Stimulated activated CD8-positive, alpha-beta memory T cell treated with anti-CD3 and anti-CD28 coated beads, Interleukin-12 subunit alpha, Interleukin-12 subunit beta, amount 100 ng/mL, for 4 hours (primary cell): ENCODE measurements around the gene UPK3BL1.
"Not testable (repeated sequence)": the region's sequence is repeated elsewhere in the genome, so short reads cannot be mapped to it uniquely, and the experiment has no call there.

ENCODE experiments used
- DNase-seq: peaks from one replicate; pipeline ENCODE4 v3.0.0-alpha.2; 2020; ENCODE audit warnings: low read depth

UPK3BL1 gene

DNA sequence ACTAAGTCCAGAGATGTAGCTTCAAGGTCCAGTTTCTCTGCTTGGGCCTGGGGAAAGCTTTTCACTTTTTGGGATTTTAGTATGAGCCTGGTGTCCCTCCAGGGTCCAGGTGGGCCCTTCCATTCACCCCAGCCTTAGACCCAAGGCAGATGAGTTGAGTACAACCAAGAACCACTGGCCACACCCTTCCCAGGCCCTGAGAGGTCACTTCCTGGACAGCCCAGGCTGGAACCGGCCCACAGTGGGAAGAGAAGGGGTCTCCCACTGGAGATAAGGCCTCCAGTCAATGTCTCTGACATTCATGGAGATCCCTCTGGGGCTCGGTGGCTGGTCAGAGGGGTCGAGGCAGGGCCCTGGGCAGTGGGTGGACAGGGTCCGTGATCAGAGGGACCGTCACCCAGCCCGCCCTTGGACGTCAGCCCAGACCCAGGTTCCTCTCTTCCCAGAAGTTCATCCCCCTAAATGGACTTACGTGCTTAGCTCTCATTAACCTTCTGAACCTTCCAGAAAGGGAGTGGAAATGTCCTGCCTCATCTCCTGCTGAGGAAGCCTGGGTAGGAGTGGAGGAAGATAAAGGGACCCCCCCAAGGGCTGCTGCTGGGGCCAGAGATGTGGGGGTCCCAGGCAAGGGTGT lies 15.2 kb downstream of the UPK3BL1 start:
- not testable (repeated sequence) for DNase-seq

GRCh38 chr7:102618122-102618521 lies 24.5 kb downstream of the UPK3BL1 start:
- not testable (repeated sequence) for DNase-seq

DNA sequence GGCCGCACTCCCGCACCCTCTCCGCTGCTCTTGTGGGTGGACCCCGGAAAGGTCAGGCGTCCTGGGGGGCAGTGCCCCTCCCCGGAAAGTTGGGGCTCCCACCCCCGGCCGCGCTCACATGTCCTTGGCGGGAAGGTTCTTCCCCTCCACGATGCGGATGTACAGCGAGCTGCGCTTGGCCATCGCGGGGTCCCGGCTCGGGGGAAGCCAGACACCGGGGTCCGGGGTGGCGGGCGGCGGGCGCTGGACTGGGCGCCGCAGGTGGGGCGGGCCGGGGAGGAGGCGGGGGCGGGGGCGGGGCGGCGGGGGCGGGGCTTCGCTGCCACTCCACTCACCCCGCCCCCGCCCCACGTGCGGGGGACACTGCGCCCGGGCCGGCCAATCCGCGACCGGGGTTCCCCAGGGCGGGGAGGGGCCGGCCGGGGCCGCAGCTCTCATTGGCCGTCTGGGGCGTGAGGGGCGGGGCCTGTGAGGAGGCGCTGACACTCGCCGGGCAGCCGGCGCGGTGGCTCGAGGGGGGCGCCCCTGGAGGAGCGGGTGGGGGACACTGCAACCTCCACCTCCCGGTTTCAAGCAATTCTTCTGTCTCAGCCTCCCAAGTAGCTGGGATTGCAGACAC lies 26.0 kb downstream of the UPK3BL1 start, which contains the start of gene RASA4:
Gene RASA4, minus strand, starts transcription at position 250 of the 619 bp plus-strand sequence. Its CDS starts 67 bp downstream, at position 183.
- DNase-seq = not testable (repeated sequence)

GRCh38 chr7:102615930-102616329 lies 26.7 kb downstream of the UPK3BL1 start:
- not testable (repeated sequence) for DNase-seq

DNA sequence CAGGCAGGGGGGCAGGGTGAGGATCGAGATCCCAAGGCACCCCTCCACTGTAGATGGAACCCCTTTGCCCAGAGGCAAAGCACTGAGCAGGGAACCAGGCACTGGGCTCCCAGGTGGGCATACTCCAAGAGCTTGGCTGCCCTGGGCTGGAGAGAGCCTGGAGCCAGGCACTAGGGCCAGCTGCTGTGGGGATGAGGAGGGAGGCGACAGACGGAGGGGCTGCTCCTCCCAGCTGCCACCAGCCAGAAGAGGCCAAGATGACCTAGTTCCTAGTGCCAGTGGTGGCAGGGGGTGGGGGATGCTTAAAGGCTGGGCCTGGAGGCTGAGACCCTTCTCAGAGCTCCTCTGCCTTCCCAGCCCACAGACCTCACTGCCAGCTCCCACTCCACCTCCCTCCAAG lies 27.7 kb downstream of the UPK3BL1 start:
- DNase-seq = not testable (repeated sequence)

DNA sequence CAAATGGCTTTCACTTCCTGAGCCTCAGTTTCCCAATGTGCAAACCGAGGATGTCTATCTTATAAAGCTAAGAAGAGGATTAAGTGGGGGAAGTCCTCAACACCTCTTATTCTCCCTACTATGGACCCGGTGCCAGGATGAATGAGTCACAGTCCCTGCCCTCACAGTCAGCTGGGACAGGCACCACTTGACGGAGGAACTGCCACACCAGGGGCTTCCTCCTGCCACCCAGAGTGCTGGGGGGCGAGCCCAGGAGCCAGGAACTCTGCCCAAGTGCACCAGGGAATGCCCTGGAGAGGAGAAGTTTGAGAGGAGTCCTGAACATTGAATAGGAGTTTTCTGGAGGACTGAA lies 28.3 kb downstream of the UPK3BL1 start:
- DNase-seq = not testable (repeated sequence)

DNA sequence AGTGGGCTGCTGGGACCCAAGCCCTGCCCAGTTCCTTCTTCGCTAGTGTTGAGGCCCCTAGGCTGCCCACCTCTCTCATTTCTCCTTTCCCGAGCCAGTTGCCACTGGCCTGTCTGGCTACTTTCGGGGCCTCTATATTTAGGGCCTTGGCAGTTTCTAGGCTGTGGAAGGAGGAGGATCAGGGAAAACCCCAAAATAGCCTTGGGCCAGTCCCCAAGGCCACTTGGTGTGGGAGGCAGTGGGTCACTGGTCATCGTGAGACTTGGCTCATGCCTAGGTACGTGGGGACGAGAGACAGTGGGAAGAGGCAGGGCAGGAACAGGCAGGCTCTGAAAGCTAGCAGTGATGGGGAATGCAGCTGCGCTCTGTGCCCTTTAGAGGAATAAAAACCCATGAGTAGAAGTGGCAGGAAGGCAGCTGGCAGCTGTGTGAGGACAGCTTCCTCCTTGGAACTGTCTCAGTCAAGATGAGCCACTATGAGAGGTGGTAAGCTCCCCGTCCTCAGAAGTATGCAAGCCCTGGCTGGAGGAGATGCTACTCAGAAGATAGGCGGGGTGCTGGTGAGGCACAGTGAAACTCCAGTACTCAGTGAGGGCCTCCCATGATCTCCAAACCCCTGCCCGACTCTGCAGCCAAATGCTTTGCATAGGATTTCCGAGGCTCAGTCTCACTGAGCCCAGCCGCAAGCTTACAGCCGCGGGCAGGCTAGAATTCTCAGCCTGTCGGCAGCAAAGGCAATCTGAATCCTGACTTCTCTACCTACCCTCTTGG lies 28.8 kb downstream of the UPK3BL1 start:
- DNase-seq = not testable (repeated sequence)

DNA sequence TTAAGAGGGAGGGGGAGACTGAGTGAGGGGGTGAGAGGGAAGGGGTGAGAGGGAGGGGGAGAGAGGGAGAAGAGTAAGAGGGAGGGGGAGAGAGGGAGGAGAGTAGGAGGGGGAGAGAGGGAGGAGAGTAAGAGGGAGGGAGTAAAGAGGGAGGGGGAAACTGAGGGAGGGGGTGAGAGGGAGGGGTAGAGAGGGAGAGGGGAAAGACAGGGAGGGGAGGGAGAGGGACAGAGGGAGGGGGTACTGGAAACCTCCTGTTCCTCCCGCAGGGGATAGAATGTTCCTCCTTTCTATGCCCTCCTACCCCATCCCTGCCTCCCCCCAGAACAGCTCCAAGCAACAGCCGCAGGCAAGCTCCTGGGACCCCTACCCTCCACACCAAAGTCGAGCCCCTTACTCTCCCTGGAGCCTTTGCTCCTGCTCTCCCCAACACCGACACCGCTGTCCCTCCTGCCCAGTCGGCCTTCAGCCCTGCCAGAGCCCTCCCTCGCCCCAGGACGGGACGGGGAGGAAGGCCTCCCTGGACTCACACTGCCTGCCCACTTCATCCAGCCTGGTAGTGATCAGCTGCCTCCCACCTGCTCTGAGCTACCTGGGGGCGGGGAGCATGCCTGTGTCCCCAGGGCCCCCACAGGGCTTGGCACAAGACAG lies 30.8 kb downstream of the UPK3BL1 start:
- not testable (repeated sequence) for DNase-seq

DNA sequence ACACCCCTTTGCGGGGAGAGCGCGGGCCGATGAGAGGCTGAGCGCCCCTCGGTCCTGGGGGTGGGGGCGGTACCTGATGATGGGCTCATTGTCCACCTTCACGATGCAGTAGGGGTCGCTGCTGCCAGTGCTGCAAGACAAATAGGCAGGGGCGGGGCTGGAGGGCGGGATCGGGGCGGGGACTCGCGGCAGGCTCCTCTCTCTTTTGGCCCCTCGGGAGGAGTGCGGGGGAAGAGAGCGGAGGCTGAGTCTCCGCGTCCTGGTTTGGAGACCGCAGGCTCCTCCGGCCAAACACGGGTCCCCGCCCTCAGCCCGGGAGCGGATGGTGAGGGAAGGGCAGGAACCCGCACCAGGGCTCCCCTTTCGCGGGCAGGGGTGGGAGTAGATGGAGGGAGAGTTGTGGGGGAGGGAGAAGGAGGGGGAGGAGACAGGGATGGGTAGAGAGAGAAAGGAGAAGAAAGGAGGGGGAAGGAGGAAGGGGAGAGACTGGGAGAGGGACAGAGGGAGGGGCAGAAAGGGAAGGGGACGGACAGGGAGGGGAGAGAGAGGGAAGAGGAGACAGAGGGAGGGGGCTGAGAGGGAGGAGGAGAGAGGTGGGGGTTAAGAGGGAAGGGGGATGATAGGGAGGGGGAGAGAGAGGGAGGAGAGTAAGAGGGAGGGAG lies 31.4 kb downstream of the UPK3BL1 start:
- not testable (repeated sequence) for DNase-seq

DNA sequence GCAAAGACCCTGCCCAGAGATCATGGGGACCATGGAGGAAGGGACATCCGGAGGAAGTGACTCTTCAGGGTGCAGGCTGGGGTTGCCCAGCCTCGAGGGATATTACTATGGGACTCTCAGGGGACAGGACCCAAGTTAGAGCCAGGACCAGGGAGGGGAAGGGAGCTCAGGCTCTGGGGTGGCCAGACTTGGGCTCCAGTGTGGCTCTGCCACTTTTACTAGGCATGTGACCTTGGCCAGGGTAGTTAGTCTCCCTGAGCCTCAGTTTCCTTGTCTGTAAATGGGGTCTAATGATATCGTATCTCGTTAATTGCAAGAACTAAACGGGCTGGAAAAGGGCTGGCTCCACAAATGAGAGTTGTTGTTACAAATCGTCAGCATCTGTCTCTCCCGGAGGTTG lies 32.1 kb downstream of the UPK3BL1 start:
- not testable (repeated sequence) for DNase-seq

GRCh38 chr7:102609734-102610133 lies 32.9 kb downstream of the UPK3BL1 start:
- DNase-seq = not testable (repeated sequence)

DNA sequence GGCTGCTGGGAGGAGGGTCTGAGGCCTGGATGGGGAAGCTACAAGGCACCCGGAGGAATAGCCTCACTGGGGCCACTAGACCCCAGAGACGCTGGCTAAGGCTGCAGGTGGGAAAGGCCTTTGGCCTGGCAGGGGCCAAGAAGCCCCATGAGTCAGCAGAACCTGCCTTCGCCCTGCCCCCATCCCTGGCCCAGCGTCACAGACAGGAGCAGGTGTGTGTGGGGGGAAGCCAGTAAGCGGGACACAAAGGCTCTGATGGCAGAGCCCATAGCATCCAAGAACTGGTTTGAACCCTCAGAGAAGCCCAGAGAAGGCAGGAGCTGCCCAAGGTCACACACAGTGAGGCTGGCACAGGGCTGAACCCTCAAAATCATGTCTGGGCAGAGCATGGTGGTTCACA lies 35.7 kb downstream of the UPK3BL1 start:
- not testable (repeated sequence) for DNase-seq

DNA sequence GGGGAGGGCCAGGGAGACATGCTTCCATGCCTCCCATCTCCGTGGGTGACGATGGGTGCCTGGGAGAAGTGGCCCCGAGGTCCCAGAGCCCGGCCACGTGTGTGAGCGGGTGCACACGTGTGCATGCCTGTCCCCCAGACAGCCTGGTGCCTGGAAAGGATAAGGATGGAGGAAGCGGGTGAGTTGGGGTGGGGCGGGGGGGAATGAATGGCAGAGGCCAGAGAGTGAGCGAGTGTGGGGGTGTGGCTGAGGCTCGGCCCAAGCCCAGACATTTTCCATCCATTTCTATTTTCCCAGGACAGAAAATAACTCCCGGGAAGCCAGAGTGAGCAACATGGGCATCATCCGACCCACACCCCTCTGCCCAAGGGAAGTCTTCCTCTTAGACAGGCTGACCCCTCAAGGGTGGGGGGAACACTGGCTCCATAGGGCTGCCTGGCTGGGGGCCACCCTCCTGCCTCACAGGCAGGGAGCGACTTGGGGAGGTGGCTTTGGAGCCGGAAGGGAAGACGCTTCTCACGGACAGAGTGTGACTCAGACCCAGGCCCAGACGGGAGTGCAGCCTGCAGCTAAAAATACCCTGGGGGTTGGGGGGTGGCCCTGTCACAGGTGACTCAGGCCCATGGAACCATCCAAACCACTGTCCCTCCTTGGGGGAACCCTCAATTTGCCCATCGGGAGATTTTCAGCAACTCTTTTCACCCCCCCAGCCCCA lies 38.0 kb downstream of the UPK3BL1 start:
- DNase-seq = not testable (repeated sequence)

- DNase-seq = not testable (repeated sequence)
These were observed 40.3 kb downstream of the UPK3BL1 start for GRCh38 chr7:102602317-102602716.

- not testable (repeated sequence) for DNase-seq
These were observed 42.9 kb downstream of the UPK3BL1 start for GRCh38 chr7:102599699-102600098.

DNA sequence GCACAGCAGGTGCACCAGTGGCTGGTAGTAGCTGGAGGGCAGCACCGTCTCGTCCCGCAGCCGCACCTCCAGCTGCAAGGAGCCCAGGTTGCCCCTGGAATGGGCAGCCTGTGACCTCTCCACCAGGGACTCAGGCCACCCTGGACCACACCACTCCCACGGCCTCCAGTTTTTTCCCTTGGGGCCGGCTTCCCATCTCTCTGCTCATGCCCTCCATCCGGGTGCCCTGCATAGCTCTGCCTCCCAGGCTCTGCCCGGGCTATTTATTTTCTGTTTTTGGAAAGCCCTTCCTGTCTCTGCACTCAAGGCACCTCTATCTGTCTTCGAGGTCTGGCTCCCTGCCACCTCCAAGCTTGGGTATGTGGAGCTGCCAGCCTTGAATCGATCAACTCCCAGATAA lies 46.6 kb downstream of the UPK3BL1 start:
- not testable (repeated sequence) for DNase-seq

DNA sequence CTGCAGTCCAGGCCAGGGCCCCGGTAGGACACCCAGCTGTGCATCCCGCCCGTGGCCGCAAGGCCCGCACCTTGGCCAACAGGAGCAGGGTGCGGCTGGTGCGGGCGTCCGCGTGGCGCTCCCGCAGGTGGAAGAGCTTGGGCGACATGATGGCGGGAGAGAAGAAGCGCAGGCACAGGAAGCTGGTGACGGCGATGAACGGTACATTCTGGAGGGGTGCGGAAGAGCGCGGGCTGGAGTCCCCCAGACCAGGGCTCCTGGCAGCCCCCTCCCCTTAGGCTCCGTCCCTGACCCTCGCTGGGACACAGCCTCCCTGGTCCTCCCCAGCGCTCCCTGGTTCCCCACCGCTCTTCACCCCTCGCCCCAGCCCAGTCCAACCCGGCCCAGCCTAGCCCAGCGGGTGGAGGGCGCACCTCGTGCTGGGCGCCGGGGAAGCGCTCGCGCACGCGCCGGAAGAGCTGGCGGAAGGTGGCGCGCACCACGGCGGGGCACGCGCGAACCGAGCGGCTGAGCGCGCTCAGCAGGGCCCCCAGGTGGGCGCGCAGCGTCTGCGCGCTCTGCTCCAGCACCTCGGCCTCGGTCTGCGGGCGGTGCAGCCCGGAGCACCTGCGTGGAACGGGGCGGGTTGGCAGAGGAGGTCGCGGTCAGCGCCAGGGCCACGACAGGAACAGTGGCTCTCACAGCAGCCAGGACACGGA lies 48.8 kb downstream of the UPK3BL1 start:
- not testable (repeated sequence) for DNase-seq

GRCh38 chr7:102592477-102593019 lies 50.0 kb downstream of the UPK3BL1 start:
- not testable (repeated sequence) for DNase-seq

GRCh38 chr7:102589857-102590256 lies 52.7 kb downstream of the UPK3BL1 start:
- not testable (repeated sequence) for DNase-seq
